Measurements from ENCODE around the gene RGS7. TPM values are rescaled to one million over a fixed set of nuclear protein-coding genes. Genes with fewer than 3 reads are reported as not detected.
"Not testable (repeated sequence)": the region's sequence is repeated elsewhere in the genome, so short reads cannot be mapped to it uniquely, and the experiment has no call there.

The RGS7 gene
- total RNA-seq, 1 experiment from 2014 or later = 1.8 TPM

GRCh38 chr1:241140670-241141069, 216.3 kb downstream of the RGS7 start:
- no peak for DNase-seq (ENCODE audit: low read depth)

- DNase-seq (ENCODE audit: low read depth) = no peak
These were observed 218.0 kb downstream of the RGS7 start for GRCh38 chr1:241139047-241139446.

DNA sequence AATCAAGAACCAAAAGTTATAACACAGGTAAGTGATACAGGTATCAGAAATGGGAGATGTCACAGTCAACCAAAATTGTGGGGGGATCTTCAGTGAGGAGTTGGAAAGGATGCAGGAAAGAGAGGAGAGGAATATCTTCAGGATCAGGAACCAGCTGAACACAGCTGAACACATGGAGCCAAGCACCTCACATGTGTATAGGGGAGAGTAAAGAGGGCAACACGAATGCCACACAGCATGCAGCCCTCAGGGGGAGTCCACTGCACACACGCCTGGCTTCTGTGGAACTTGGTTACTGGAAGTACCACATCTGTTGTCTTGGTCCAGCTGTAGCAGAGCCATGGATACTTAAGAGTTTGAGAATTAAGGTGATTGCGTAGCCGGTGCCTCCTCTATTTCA, 218.8 kb downstream of the RGS7 start:
- DNase-seq (ENCODE audit: low read depth) = no peak

DNA sequence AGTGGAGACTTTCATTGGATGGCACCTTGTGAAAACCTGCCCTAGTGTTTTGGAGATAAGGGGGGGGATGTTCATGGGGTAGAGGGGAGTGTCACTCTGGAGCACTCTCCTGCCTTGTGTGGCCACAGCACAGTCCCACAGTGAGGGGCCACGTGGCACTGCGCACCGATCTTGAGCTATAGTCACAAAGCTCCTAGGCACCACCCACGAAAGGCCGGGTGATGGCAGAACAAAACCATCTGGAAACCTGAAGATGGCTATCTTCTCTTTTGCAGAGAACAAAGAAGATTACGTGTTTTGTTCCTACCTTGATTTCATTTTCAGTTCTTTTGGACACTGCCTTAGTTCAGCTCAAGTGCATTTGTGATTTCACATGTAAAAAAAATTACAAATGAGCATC, 220.6 kb downstream of the RGS7 start:
- no peak for DNase-seq (ENCODE audit: low read depth)

- no peak for DNase-seq (ENCODE audit: low read depth)
These were observed 225.3 kb downstream of the RGS7 start for GRCh38 chr1:241131636-241132194.

- no peak for DNase-seq (ENCODE audit: low read depth)
These were observed 226.1 kb downstream of the RGS7 start for GRCh38 chr1:241130881-241131280.

GRCh38 chr1:241129207-241129960, 227.6 kb downstream of the RGS7 start:
- no peak for DNase-seq (ENCODE audit: low read depth)

- no peak for DNase-seq (ENCODE audit: low read depth)
These were observed 231.7 kb downstream of the RGS7 start for GRCh38 chr1:241125286-241125685.

GRCh38 chr1:241118049-241118448, 239.0 kb downstream of the RGS7 start:
- DNase-seq (ENCODE audit: low read depth) = no peak

GRCh38 chr1:241115784-241116183, 241.2 kb downstream of the RGS7 start:
- peak; percentile 60 for DNase-seq (ENCODE audit: low read depth)

DNA sequence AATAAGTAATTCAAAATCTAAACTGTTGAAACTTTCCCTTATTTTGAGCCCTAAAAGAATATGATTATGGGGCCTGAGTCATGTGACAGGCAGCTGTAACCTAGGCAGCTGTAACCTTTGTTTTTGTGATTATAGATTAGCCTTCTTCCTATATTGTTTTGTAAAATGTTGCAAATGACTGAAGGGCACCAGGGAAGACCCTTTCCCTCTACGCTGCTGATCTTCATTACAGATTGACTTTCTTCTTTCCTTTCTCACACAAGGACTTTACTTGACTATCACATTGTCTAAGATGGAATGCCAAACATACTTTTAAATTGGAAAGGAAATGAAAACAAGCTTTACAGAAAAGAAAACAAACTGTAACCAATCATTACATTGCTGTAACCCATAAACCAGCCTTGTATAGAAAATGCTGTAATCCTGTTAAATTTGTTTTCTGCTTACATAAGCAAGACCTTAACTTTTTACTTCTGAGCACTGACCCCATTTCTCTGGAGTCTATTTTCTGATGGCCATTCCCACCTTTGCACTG, 242.2 kb downstream of the RGS7 start:
- DNase-seq (ENCODE audit: low read depth) = no peak

- DNase-seq (ENCODE audit: low read depth) = no peak
These were observed 243.4 kb downstream of the RGS7 start for GRCh38 chr1:241113557-241113956.

DNA sequence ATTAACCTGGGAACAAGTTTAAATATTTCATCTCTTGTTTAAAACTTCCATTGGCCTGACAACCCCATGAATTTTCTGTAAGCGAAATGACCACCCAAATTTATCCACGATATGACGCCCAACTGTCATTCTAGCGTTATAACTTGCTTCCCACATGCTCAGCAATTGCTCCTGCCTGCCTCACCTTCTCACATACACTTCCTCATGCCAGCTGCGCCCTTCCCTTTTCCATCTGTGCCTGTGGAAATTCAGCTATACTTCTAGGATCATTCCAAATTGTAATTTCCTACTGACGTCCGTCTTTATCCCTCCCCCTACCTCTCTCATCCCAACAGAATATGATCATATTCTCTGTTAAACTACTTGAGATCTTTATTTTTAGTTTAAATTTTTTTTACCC, 248.0 kb downstream of the RGS7 start:
- no peak for DNase-seq (ENCODE audit: low read depth)

DNA sequence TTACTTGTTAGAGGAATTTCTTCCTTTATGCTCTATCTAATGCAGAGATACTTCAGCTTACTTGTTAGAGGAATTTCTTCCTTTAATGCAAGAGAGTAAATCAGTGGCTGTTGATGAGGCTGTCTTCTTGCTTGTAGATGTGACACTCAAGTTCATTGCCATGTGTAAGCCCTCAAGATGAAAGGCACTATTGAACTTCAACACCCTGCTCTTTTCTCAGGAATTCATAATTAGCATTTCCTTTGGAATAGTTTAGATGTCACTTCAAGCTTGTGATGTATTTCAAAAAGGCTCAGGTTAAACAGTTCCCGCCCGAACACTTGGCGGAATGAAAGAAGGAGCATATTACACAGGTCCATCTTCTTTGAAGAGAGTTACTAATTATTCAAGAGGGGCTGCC, 251.9 kb downstream of the RGS7 start:
- DNase-seq (ENCODE audit: low read depth) = no peak

DNA sequence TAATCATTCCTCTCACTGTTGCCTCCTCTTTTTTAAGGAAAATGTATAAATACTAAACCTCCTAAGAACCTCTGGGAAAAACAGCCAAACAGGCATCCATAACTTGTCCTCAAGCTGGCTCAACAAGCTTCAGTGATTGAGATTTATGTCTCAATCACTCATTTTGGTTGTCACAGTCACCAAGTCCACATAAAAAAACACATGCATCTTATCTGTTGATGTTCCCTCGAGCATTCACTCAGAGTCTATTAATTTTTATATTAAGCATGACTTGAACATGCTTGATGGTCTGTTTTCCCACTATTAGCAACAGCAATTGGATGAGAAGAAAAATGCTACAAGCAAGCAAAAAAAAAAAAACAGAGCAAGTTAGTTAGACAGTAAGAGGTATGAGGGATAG, 254.3 kb downstream of the RGS7 start:
- no peak for DNase-seq (ENCODE audit: low read depth)

- peak; percentile 41 for DNase-seq (ENCODE audit: low read depth)
These were observed 255.4 kb downstream of the RGS7 start for GRCh38 chr1:241101622-241102021.

- no peak for DNase-seq (ENCODE audit: low read depth)
These were observed 259.5 kb downstream of the RGS7 start for GRCh38 chr1:241097479-241097878.

GRCh38 chr1:241096982-241097381, 260.0 kb downstream of the RGS7 start:
- no peak for DNase-seq (ENCODE audit: low read depth)

DNA sequence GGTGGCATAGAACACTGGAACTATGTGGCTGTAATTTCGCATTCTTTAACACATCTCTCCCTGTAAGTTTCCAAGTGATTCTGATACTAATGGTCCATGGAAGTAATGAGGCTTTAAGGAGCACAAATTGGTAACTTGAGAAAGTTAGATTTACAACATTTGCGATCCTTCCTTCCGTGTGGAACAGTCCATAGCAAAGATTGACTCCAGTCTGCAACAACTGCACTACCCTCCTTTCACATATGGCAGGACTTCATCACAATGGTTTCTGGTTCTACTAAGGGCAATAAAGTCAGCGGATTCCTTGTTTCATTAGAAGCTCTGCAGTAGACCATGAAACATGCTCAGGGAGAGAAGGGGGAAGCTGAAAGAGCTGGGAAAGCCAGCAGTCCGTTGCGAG, 261.2 kb downstream of the RGS7 start:
- no peak for DNase-seq (ENCODE audit: low read depth)

- no peak for DNase-seq (ENCODE audit: low read depth)
These were observed 266.2 kb downstream of the RGS7 start for GRCh38 chr1:241090798-241091197.

DNA sequence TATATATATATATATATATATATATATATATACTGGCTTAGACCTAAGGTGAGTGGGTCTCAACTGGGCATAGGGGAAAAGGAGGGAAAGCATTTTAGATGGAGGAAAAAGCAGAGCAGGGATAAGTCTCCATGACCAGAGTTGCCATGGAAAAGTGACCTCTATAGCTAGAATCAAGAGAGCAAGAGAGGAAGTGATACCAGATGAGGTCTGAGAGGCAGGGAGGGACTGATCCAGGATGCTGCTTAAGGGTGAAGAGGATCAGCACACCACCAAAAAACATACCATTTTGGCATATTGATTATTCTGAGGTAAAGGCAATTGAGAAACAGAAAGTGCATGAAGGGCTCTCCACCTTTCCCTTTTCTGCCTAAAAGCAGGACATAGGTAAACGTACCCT, 267.9 kb downstream of the RGS7 start:
- DNase-seq (ENCODE audit: low read depth) = not testable (repeated sequence)

DNA sequence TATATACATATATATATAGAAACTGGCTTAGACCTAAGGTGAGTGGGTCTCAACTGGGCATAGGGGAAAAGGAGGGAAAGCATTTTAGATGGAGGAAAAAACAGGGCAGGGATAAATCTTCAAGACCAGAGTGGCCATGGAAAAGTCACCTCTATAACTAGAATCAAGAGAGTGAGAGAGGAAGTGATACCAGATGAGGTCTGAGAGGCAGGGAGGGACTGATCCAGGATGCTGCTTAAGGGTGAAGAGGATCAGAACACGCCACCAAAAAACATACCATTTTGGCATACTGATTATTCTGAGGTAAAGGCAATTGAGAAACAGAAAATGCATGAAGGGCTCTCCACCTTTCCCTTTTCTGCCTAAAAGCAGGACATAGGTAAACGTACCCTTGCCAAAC, 268.9 kb downstream of the RGS7 start:
- DNase-seq (ENCODE audit: low read depth) = not testable (repeated sequence)

- DNase-seq (ENCODE audit: low read depth) = peak; percentile 59
These were observed 270.3 kb downstream of the RGS7 start for GRCh38 chr1:241086686-241087085.
